Adipocyte (in vitro differentiated cells): ENCODE measurements around the gene FRMD7.
A peak's percentile ranks its signal among the peaks of the same experiment; 100 is the strongest.

Experiments used
- DNase-seq: peaks from one replicate; pipeline ENCODE4 v3.0.0-alpha.2; 2015; ENCODE audit warnings: low read depth
- H3K27me3 ChIP-seq: replicated peaks from 2 replicates; pipeline ENCODE4 v1.7.0; 2013; ENCODE audit warnings: mild to moderate bottlenecking, low read length, moderate library complexity; ENCODE audit not compliant: control insufficient read depth, insufficient read depth
- H3K36me3 ChIP-seq: 2 replicates; pipeline ENCODE4 v1.7.0; 2013; ENCODE audit warnings: low read length, mild to moderate bottlenecking, moderate library complexity; ENCODE audit not compliant: control insufficient read depth, insufficient read depth, severe bottlenecking
- H3K4me1 ChIP-seq: 2 replicates; pipeline ENCODE4 v1.7.0; 2013; ENCODE audit warnings: mild to moderate bottlenecking, low read length, moderate library complexity; ENCODE audit not compliant: control insufficient read depth, insufficient read depth
- H3K4me3 ChIP-seq: 2 replicates; pipeline ENCODE4 v1.7.0; 2013; ENCODE audit warnings: mild to moderate bottlenecking, low read length, moderate library complexity
- H3K9ac ChIP-seq: 2 replicates; pipeline ENCODE4 v1.7.0; 2013; ENCODE audit warnings: mild to moderate bottlenecking, low read length, moderate library complexity
- H3K9me3 ChIP-seq: 2 replicates; pipeline ENCODE4 v1.7.0; 2013; ENCODE audit warnings: mild to moderate bottlenecking, low read length, moderate library complexity; ENCODE audit not compliant: control insufficient read depth

Gene FRMD7

DNA sequence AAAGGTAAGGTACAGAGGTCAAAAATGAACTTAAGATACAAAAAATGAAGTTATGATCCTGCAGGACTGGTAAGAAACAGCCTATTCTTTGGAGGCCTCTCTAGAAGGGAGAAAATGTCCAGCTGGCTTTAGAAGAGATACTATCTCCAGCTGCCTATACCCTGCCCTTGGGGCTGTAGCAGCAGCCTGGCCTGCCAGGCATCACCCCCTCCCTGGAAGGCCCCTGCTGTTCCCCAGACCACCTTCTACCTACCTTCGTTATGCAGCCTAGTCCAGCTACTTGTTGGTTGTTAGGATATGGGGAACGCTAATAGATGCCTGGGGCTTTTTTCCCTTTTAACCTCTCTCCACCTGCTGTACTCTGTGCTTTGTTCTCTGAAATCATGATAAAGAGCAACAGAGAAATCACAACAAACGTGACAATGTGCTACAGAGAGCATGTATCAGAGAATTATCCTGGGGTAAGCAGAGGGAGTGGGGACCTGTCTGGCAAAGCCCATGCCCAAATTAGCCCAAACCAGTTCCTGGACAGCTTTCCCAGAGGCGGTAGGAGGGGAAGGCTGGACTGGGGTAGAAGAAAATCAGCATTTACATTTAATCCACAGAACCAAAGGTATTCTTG is 34.5 kb downstream of the FRMD7 start:
- no peaks in the 10 kb centered on the region for H3K36me3 ChIP-seq
- H3K9me3 ChIP-seq = no peaks in the 10 kb centered on the region
- DNase-seq = no peak

DNA sequence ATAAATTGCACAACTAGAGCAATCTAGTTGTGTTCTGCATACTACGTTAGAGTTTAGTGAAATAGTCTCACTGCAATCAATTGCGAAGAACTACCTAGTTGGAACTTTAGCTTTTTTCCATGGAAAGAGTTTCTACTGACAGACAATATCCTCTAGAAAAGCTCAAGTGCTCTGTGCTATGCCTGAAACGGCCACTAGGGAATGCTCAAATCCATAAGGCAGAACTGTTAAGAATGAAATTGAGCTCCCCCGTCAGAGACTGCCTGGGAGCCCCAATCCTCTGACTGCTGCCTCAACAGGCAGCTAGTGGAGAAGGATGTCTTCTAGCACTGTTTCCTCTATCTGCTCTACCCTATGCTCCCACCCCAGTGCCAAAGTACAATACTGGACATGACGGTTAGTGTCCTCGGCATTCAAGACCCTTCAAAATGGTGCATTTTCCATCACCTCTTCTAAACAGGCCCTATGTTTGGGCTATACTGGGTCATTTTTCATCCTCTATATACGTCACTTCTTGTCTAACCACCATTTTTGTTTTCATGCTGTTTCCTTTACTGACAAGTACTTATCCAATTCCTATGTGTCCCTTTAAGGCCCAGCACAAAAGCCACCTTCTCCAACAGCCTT is 35.3 kb downstream of the FRMD7 start:
- DNase-seq = peak; percentile 85
- no peak overlapping the region for H3K9ac ChIP-seq

More for the DNA sequence above, 34.5 kb downstream of the FRMD7 start:
- Histone ChIP-seq H3K4me1 (peaks cover 3% of the 10 kb centered on the region), H3K4me3 (no peak overlapping the region), H3K9ac (no peak overlapping the region), H3K27me3 (peaks cover 35% of the 10 kb centered on the region)

DNA sequence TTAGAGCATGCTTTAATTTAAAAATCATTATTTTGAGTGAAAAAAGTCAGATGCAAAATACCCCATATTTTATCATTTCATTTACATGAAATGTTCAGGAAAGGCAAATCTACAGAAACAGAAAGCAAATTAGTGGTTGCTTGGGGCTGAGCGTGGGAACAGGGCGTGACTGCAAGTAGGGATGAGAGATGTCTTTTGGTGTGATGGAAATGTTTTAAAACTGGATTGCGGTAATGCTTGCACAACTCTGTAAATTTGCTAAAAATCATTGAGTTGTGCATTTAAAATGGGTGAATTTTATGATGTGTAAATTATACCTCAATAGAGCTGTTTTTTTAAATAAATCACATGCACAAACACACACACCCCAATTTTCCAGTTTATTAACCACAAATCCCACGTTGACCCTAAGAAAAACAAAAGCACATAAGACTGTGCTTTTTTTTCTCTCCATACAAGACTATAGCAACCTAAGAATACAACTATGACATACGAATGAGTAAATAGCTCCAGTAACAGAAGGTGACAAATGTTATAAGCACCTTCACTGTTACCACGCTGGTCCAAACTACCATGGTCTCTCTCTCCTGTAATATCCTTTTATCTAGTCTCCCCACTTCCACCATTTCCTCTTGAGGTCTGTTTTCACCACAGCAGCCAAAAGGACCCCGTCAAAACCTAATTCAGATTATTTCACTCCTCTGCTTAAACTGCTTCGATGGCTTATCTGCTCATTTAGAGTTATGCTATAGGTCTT is 37.2 kb downstream of the FRMD7 start:
- no peak for DNase-seq
- H3K27me3 ChIP-seq = peaks cover 18% of the 10 kb centered on the region
- peaks cover 3% of the 10 kb centered on the region for H3K4me1 ChIP-seq
- no peak overlapping the region for H3K4me3 ChIP-seq
- H3K9ac ChIP-seq = no peak overlapping the region
- no peaks in the 10 kb centered on the region for H3K36me3 ChIP-seq
- H3K9me3 ChIP-seq = no peaks in the 10 kb centered on the region

More for the DNA sequence above, 35.3 kb downstream of the FRMD7 start:
- Histone ChIP-seq H3K9me3 (no peaks in the 10 kb centered on the region), H3K4me1 (peaks cover 3% of the 10 kb centered on the region), H3K27me3 (peaks cover 29% of the 10 kb centered on the region), H3K36me3 (no peaks in the 10 kb centered on the region), H3K4me3 (no peak overlapping the region)

DNA sequence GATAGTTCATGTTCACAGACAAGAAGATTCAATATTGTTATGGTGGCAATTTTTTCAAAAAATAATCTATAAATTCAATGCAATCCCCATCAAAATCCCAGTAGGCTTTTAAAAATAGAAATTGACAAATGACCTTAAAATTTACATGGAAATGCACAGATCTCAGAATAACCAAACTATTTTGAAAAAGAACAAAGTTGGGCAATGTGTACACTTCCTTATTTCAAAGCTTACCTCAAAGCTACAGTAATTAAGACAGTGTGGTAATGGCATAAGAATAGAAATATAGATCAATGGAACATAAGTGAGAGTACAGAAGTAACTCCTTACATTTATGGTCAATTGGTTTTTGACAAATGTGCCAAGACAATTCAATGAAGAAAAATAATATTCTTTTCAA is 39.0 kb downstream of the FRMD7 start:
- Histone ChIP-seq H3K27me3 (peaks cover 31% of the 10 kb centered on the region), H3K4me1 (no peaks in the 10 kb centered on the region), H3K9me3 (no peaks in the 10 kb centered on the region), H3K4me3 (no peak overlapping the region), H3K9ac (no peak overlapping the region), H3K36me3 (no peaks in the 10 kb centered on the region)
- DNase-seq = no peak

DNA sequence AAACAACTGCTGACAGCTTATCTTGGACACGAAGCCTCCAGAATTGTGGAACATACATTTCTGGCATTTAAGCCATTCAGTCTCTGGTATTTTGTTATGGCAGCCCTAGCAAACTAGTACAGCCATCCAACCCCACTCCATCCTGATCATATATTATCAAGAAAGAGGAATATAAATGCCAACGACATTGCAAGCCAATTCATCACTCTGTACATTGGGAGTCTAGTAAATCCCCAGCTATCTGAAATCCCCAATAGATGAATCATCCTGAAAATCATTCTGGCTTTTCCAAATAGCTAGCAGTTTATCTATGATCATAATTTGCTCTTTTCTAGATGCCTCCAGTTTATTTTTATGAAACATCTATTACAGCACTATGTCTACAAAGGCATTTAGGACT is 41.1 kb downstream of the FRMD7 start:
- Histone ChIP-seq H3K4me3 (no peak overlapping the region), H3K9me3 (no peaks in the 10 kb centered on the region), H3K27me3 (peaks cover 32% of the 10 kb centered on the region), H3K36me3 (no peaks in the 10 kb centered on the region), H3K4me1 (no peaks in the 10 kb centered on the region), H3K9ac (no peak overlapping the region)
- peak; percentile 34 for DNase-seq

DNA sequence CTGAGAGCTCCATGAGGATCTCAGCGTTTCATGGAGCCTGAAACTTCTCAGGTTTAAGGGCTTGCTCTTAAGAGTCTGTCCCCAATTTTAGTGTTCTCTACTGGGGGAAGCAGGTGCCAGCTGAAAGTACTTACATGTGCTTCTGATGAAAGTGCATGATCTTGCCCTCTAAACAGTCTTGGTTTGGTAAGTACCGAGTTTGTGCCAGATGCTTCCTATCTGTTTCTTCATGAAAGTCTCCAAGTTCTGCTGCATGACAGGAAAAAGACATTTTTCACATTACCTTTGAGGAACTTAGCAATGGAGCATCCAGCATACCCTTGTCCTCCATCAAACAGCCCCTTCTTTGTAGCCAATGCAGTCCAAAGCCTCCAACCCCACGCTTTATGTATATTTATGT is 42.0 kb downstream of the FRMD7 start:
- Histone ChIP-seq H3K27me3 (peaks cover 31% of the 10 kb centered on the region), H3K4me3 (no peak overlapping the region), H3K4me1 (no peaks in the 10 kb centered on the region), H3K9ac (no peak overlapping the region), H3K36me3 (no peaks in the 10 kb centered on the region), H3K9me3 (no peaks in the 10 kb centered on the region)
- no peak for DNase-seq

DNA sequence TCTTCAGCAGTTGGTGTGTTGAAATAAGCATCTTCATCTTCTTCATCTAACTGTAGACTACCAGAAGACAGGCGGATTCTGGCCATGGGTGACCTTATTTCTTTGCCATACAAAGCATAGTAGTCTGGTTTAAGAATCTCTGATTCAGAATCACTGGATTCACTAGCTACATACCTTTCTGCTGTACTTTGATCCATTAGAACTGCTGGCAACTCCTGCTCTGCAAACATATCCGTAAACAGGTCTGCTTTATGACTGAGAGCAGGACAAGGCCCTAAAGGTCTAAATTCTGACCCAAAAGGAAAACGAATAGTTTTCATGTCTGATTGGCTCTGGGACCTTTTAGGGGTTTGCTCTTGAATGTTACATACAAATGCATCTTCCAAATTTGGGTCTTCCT is 49.9 kb downstream of the FRMD7 start:
- H3K9ac ChIP-seq = no peak overlapping the region
- H3K4me3 ChIP-seq = no peak overlapping the region
- no peaks in the 10 kb centered on the region for H3K9me3 ChIP-seq
- H3K36me3 ChIP-seq = no peaks in the 10 kb centered on the region
- H3K27me3 ChIP-seq = peaks cover 35% of the 10 kb centered on the region
- H3K4me1 ChIP-seq = no peaks in the 10 kb centered on the region
- DNase-seq = no peak

DNA sequence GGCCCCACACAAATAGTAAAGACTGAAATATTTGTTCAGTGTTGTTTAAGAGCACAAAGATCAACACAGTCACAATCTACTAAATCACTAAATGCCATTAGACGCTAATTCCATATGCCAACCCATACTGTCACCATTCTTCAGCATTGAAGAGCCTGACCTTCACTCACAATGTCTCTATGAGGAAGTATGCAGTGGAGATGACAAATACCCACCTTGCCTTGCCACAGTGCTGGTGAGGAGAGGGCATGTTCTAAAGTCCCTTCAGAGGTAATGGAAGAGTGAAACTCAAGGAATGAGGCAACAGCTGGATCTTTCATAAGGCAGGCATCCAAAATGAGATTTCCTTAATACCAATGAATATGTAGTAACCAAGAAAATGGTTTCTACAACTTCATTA is 50.4 kb downstream of the FRMD7 start:
- no peak overlapping the region for H3K4me3 ChIP-seq
- H3K4me1 ChIP-seq = no peaks in the 10 kb centered on the region
- H3K27me3 ChIP-seq = peaks cover 33% of the 10 kb centered on the region
- H3K9me3 ChIP-seq = no peaks in the 10 kb centered on the region
- DNase-seq = no peak
- H3K36me3 ChIP-seq = no peaks in the 10 kb centered on the region
- no peak overlapping the region for H3K9ac ChIP-seq

DNA sequence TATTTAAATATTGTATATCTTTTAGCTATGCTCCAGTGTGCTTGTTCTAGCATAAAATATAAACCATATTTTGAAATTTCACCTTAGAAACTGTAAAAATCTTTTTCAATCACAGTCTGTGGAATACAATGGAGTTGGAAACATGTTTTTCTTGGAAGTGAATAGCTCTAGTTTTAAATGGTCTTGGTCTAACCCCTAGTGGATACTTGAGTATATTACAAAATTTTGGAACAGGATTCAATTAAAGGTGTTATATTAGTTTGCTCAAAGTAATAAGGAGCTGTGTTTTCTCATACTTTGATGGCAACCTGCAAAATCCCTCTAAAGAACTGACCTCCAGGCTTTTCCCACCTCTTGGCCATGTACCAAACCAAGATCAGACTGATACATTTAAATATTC is 56.6 kb downstream of the FRMD7 start:
- H3K27me3 ChIP-seq = peaks cover 5% of the 10 kb centered on the region
- H3K9ac ChIP-seq = no peak overlapping the region
- no peaks in the 10 kb centered on the region for H3K9me3 ChIP-seq
- no peak overlapping the region for H3K4me3 ChIP-seq
- H3K4me1 ChIP-seq = no peaks in the 10 kb centered on the region
- peak; percentile 54 for DNase-seq
- H3K36me3 ChIP-seq = no peaks in the 10 kb centered on the region

DNA sequence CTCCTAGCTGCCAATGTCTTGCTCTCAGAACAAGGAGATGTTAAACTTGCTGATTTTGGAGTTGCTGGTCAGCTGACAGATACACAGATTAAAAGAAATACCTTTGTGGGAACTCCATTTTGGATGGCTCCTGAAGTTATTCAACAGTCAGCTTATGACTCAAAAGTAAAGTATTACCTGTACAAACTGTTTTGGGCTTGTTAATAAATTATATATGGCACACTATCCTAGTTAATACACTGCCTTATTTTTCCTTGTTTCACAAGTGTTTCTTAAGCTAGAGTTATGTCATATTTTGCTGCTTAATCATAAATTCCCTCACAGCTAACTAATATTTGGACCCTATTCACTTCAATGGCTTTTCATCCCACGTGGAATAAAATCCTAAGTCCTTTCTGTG is 59.4 kb downstream of the FRMD7 start:
- Histone ChIP-seq H3K9me3 (no peaks in the 10 kb centered on the region), H3K4me1 (no peaks in the 10 kb centered on the region), H3K27me3 (no peaks in the 10 kb centered on the region), H3K36me3 (no peaks in the 10 kb centered on the region), H3K9ac (no peak overlapping the region), H3K4me3 (no peak overlapping the region)
- DNase-seq = no peak

DNA sequence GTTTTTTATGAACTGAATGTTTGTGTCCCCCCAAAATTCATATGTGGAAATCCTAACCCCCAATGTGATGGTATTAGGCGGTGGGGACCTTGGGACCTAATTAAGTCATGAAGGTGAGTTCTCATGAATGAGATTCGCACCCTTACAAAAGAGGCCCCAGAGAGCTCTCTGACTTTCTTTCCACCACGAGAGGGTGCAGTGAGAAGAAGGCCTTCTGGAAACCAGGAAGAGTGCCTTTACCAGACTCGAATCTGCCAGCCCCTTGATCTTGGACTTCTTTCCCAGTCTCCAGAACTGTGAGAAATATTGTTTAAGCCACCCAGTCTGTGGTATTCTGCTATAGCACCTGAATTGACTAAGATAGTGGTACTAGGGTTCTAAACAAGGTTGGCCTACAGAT is 64.0 kb downstream of the FRMD7 start:
- no peaks in the 10 kb centered on the region for H3K9me3 ChIP-seq
- DNase-seq = no peak
- H3K27me3 ChIP-seq = no peaks in the 10 kb centered on the region
- no peak overlapping the region for H3K9ac ChIP-seq
- no peak overlapping the region for H3K4me3 ChIP-seq
- no peaks in the 10 kb centered on the region for H3K4me1 ChIP-seq
- H3K36me3 ChIP-seq = no peaks in the 10 kb centered on the region
